NCI-H446 treated with DMSO at 0.1 percent for 48 hours (cell line): Measurements from ENCODE around the gene ATP6V0D1.

Experiments used
- DNase-seq: peaks from one replicate; lab custom pipeline; 2025; lab: John Stamatoyannopoulos, UW

Gene ATP6V0D1

DNA sequence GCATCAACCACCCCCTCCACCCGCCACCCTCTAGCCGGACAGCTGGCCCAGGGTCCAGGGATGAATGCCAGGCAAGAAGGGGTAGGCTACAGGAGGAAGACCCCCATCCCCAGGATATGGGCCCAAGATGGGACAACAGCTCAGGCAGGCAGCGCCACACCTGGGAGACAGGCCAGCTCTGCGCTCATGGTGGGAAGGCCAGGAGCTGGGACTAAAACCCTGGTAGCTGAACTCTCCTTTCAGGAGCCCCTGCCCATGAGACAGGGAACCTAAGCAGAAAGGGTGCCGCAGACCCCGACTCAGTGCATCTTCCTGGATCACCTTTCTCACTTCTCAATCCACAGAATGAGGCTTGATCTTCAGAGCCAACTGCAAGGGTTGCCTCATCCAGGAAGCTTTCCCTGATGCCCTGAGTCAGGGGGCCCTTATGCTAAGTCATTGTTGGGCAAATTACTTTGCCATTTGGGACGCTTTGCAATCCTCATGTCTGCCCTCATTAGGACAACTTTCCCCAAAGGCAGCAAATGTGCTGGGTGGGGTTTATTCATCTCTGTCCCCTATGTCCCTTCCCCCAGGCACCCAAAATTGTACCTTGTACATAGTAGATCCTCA, 73.7 kb downstream of the ATP6V0D1 start:
- no peak for DNase-seq

DNA sequence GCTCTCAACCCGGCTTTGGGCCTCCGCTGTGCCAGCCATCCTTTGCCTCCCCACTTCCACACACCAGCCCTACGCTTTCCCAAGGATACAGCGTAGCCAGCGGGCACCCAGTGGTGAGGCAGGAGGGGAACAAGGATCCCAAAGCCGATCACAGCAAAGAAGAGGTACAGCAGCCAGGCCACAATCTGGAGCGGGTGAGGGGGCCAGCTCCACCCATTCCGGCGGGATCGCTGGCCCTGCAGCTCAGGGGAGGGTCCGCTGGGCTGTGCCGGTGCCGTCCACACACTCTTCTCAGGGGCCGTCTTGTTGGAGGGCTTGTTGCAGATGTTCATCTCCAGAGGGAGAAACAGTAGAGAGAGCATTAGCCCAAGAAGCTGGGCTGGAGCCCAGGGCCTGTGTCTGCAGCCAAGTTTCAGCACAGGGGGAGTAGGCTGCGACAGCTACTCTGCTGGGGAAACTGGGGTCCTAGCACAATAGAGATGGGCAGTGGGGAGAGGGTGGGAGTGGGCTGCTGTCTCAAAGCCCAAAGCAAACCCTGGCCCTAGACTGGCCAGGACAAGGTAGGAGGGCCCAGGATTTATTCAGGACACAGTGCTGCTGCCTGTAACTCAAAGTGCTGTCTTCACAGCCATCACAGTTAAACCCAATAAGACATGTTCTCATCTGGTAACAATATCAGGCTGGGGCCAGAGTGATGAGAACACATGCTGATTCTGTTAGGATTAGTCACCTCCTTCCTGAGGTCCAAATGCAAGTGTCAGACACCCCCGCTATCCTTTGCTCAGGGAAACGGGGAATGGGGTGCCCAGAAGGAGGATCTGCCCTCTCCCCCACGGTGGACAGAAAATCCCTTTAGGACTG, 74.6 kb downstream of the ATP6V0D1 start:
- DNase-seq = no peak

DNA sequence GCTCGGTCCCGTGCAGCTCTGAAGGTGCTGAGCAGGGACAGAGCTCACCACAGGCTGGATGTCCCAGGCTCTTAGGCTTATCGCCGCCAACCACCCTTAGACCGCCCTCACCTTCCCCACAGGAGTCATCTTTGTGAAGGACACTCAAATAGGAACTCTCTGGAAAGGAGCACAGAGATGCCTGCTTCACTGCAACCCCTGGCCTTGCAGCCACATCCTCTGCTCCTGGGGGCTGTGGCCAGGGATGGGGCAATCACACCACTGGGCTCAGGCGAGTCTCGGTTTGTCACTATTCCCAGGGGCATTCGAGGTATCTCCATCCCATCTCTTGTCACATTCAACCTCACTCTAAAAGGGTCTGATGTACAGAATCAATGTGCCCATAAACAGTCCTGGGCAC, 75.6 kb downstream of the ATP6V0D1 start:
- DNase-seq = no peak

DNA sequence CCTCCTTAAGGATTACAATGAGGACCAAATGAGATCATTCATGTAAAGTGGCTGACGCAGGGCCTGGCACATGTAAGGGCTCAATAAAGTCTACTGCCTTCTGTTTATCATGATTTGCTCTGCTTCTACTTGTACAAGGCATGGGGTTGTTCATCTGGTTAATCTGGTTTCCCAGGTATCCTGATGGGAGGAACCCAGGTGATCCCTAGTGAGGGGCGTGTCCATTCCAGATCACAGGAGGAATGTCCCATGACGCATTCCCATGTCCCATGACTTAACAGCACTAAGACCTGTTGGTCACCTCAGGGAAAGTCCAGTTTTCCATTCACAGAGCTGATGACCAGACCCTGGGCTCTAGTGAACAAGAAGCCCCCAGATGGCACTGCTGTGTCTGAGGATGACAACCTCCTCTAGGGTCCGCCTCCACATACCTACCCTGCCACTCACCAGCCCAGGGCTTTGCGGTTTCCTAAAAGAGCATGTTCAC, 76.2 kb downstream of the ATP6V0D1 start:
- DNase-seq = no peak

DNA sequence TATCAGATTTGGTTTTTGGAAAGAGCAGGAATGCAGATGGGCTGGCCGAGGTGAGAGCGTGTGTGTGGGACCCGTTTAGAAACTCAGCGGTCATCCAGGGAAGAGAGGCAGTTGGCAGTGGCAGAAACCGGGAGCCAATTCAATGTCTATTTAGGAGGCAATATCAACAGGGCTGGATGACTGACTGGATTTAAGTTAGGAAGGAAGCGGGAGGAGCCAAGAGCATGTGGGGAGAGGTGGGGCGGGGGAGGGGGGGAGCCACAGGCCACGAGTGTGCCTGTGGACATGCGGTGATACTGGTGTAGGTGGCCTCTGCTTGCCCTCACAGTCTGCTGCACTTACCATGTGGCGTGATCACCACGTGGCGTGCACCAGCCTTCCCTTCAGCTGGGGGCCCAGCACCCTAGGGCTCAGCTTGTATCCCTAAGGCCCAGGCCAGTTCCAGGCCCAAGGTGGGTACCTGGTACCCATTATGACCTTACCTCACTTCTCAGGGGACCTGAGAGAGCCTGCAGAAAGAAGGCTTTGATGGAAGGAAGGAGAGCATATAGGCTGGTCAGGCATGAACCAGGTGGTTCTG, 76.9 kb downstream of the ATP6V0D1 start:
- DNase-seq = no peak

DNA sequence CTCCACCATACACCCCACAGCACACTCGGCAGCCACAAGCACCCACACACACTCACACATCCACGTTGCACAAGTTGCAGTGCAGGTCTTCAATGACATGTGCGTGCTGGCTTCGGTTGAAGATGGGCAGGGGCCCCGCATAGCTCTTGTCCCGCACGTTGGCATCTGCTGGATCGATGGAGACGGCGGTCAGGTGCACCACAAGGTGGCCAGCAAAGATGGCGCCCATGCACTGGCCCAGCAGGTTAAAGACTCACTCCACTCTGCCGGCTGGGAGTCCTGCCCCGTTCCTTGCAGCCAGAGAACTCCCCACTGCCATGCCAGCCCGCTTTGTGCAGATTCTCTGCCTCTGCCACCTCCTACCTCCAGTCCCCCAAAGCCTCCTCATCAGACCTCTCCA, 80.1 kb downstream of the ATP6V0D1 start:
- no peak for DNase-seq

DNA sequence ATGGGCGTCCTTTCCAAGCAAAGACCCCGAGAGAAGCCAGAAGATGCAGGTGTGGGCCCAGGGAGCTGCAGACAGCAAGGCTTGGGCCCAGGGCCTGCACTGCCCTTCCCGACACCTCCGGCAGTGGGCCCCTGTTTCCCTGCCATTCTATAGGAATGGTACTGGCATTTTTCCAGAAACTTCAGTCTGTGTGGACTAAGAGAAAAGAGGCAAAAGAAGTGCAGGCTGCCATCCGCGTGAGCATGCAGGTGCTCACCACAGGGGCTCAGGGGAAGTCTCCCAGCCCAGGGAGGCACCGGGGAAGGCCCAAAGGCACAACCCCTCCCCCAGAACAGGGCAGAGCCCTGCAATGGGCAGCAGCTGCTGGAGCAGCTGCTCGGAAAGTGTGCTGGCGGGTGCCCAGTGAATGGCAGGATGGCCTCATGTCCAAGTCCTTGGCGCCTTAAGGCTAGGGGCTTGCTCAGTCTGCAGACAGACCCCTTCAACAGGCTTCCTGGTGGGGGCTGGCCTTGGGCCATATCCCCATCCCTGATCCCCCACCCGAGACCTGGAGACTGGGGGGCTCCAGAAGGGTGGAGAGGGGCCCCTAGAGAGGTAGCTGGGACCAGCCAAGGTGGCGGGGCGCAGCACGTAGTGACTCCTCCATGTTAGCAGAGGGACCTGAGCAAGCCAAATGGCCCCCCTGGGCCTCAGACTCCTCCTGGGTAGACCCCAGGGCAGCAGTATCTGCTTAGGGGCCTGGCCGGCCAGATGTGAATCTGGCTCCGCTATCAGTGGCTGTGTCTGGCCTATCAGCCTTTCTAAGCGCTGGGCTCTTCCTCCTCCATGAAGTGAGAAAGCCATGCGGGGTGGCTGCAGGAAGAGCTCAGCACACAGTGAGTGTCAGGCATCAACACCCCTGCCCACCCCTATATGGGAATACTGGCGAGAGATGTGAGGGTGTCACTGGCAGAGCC, 80.9 kb downstream of the ATP6V0D1 start:
- DNase-seq = no peak

DNA sequence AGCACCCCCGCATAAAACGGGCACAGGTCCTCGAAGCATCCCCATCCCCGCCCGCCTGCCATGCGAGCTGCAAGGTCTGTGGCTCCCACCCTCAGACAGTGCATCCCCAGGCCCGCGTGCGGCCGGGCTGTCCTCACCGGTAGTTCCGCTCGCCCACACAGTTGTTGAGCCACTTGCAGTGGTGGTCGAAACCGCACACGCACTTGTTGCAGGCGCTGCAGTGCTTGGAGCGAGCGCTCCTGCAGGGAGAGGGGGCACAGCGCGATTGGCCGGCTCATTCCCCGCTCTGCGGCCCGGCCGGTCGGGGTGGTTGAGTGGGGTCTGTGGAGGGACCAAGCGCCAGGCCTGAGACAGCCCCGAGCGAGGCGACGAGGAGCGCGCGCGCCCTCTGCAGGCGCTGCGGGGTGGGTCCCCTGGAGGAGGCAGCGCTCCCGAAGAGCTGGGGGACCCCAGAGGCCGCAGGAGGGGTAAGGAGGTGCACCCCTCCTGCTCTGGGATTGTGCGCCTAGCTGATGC, 81.7 kb downstream of the ATP6V0D1 start:
- DNase-seq = no peak

DNA sequence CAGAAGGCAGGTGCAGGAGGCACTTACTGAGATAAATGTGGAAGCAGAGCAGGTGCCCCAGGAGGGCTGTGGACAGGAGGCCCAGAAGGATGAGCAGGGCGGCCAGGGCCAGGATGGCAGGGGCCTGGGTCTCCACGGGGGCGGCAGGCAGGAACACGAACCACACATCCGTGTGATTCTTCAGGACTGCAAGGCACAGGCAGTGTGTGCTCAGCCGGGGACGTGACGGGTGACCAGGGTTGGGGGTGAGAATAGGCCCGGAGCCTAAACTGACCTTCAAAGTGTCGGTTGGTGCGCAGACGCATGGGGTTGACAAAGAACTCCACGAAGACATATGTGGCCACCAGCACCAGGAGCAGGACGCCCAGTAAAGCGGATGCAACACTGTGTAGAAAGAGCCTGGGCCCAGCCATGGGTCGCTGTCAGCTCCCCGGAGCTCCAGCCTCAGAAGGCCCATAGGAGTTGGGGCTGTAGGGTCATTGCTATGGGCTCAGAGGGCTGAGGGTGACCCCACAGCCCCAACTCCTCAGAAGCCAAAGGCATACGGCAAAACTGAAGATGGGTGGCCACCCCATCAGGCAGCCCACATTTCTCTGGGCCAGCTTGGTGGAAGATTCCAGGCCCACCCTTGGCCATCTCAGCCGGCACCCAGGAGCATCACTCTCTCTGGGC, 82.3 kb downstream of the ATP6V0D1 start:
- no peak for DNase-seq

DNA sequence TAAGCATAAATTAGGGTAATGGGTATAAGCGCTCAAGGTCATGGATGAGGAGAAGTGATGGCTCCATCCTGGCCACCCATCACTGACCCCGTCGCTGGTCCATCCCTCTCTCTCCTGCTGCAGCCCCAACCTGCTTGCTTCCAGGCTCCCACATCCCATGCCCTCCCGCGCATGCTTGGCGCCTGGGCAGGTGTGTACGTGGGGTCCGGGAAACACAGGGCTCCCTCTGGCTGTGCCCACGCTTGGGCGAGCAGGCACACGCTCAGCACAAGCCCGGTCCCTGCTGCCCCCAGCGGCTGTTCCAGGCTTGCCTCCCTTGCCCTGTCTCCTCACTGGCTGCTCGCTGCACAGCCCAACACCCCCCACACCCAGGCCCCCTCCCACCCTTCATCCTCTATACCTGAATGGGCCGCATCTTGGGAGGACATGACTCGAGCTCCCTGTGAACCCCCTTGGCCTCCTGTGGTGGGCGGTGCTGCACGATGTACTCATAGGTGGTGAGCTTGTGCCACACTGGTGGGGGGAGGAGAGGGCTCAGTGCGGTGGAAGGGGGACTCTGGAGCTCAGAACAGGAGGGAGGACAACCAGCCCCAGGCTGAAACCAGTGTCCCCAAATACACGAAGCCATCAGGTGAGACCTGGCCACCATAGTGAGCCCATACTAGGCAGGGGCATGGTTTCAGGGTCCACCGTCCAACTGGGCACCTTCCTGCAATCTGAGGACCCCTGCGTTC, 83.0 kb downstream of the ATP6V0D1 start:
- no peak for DNase-seq

DNA sequence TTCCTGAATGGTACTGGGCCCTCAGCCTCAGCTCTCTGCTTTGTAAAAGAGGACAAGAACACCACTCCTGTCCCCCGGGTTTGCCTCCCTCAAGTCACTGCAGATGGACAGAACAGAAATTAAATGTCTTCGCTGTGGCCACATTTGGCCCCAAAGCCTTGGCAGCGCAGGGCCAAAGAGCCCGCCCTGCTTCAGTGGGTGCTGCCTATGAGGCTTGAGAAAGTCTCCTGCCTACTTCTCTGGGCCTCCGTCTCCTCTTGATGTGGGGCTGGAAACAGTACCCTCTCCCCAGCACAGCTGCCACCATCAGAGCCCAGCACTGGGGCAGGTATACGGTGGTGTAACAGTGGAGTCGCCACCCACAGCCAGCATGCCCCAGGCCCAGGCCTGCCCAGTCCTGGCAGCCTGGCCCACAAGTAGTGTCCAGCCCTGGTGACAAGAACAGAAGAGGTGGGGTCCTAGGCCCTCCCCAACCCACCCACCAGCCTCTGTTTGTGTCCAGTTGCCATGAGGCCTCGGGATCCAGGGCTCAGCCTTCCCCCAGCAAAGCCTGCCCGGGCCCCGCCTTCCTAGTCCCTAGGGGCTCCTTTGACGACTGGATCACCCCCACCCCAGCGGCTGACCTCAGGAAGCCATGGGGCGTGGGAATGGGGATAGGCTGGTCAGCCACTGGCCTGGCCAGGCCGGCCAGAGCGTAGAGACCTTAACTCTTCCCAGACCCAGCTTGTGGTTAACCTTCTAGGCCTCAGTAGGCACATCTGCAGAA, 83.7 kb downstream of the ATP6V0D1 start:
- DNase-seq = no peak

DNA sequence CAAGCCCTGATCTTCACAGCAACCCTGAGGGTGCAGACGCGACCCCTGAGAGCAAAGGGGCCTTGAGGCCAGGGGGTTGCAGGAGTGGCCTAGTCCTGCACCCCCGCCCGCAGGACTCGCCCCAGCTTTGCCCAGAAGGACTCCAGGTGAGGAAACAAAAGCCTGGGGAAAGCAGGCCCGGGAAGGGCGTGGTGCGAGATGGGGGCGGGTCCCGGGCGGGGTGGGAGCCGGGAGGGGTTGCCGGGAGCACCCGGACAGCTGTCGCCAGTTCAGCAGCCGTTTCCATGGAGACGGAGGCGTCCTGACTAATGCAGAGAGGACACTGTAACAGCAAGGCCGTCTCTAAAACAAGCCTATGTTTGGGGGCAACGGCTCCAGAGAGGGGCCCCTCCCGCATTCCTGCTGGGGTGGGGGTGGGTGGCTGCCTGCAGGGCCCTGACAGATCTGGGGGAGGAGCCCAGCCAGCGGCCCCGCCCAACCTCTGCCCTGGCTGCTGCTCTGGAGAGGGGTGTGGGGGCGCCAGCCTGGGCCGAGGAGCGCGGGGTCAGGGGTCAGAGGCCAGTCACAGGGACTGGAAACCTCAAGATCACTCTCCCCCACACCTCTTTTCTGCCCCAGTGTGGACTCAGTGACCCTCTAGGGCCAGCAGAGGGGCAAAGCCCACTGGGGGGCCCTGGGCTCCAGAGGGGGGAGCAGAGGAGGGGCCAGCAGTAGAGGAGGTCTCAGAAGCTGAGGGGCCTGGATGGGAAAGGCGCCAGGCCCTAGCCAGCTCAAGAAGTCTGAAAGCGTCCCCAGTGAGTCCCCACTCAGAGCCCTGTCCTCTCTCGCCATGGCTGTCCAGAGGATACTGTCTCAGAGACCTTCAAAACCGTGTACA, 84.6 kb downstream of the ATP6V0D1 start:
- no peak for DNase-seq

DNA sequence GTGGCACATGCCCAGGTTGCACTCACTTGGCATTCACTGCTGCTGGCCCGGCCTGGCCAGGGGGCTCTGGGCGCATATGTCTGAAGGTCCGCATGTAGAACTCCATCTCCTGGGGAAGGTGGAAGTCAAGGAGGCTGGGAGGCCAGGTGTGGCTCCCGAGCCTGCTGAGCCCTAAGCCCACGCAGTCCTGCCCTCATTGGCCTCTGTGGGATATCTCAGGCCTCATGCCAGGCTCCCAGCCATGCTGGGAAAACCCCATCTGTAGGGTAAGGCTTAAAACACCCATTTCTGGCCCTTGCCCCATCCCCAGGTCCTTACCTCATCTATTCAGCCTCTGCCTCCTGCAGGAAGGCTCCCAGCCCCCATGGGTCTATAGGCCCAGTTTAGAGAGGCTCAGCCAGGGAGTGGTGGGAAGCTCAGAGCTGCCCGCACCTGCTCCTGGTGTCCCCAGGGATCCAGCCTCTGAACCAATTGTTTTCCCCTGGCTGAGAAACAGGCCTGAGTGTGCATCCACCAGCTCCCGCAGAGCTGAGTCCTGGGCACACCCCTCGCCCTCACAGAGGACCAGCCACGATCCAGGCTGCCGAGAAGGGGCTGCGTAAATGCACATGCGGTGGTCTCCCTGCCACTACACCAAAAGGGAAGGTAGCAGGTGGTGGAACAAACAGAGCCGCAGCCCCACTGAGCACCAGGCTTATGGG, 85.3 kb downstream of the ATP6V0D1 start:
- DNase-seq = no peak

DNA sequence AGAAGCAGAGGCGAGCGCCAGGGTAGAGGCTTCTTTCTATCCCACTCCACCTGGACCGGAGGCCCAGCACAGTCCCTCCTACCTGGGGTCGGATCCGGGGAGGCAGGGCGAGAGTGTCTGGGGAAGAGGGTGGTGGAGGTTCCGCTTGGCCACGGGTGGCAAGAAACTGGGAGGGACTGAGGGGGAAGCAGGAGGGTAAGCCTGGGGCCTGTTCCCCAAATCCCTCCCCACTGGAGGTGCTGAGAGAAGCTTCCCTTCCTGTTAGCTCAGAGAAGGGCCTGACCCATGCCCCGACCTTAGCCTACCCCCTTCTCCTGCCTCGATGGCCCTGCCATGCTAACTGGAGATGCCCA, 85.9 kb downstream of the ATP6V0D1 start:
- DNase-seq = no peak

DNA sequence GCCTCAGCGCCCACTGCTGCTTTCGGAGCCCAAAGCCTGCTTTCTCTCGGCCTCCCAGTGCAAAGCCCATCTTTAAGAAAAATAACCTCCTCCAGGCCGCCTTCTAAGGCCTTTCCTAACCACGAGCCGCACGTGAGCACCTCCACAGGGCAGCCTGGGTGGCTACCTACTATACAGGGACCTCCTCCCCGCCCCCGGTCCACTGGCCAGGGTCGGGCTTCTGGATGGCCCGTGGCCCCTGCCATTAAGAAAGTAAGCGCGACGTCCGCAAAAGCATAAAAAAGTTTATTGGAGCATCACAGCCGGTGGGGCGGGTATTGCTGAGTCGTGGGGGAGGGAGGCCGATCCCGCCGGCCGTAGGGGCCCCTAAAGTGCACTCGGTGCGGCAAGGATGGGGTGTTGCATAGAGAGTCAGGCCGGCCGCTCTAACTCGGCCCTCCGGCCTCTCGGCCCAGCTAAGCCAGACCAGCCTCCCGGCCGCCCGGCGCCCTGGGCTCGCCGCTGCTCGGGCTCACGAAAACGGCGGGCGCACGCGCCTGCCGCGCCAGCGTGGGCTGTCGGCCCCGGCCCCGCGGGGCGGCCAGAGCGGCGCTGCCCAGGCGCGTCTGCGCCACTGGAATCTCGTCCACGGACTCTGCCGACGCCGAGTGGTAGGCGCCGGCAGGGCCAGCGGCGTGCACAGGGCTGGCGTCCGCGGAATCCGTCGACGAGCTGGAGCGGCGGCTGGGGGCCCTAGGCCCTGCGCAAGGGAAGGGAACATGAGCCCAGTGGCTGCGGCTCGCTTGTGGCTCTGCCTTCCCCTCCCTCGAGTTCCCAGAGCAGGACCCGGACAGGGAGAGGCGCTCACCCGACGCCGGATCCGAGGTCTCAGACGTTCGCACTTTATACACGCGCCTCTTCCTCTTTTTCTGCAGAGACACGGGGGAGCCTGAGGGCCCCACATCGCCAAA, 86.5 kb downstream of the ATP6V0D1 start:
- DNase-seq = no peak

DNA sequence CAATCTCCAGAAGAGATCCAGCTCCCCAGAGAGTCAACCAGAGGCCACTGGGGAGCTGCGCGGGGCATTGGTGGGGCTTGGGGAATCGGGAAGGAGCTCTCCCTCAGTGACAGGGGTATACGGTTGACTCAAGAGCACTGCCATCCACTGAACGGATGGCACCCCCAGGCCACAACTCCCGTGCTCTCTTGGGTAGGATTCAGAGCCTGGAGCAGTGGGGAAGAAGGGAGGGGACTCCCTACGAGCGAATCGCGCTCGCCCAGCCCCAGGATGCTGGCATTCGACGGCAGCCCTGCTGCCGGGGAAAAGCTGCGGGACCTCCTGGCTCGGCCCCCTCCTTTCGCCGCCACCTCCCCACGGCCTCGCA, 87.2 kb downstream of the ATP6V0D1 start:
- DNase-seq = no peak
